CD4-positive, alpha-beta memory T cell (primary cell): ENCODE results near the gene CCN2. TPM values are rescaled to one million over a fixed set of nuclear protein-coding genes. Genes with fewer than 3 reads are reported as not detected.

Source experiments
- CTCF ChIA-PET: fragments of 350-600 bp; sonication (Branson Sonifier 250); formaldehyde crosslinking; loops from one replicate; lab custom pipeline; 2021; ENCODE audit warnings: inconsistent platforms; ENCODE audit not compliant: partially characterized antibody; lab: Charles Lee
- POLR2A ChIA-PET: fragments of 350-600 bp; sonication (Branson Sonifier 250); formaldehyde crosslinking; loops from one replicate; lab custom pipeline; 2021; ENCODE audit not compliant: partially characterized antibody; lab: Charles Lee
- DNase-seq, 5 donors: peaks; one replicate each; pipeline versions ENCODE4 v3.0.0 to v3.0.0-alpha.2; 2020 to 2022; ENCODE audit warnings: mixed read lengths in 1 of 5
- H3K27ac ChIP-seq: one replicate; pipeline ENCODE4 v1.7.0; 2013; ENCODE audit warnings: low read depth, low read length
- H3K27me3 ChIP-seq: 2 replicates; pipeline ENCODE4 v1.7.0; 2013; ENCODE audit warnings: mild to moderate bottlenecking, low read length, moderate library complexity; ENCODE audit not compliant: insufficient read depth
- H3K36me3 ChIP-seq: 2 replicates; pipeline ENCODE4 v1.7.0; 2013; ENCODE audit warnings: mild to moderate bottlenecking, low read length, moderate library complexity; ENCODE audit not compliant: insufficient read depth
- H3K4me1 ChIP-seq: 2 replicates; pipeline ENCODE4 v1.7.0; 2013; ENCODE audit warnings: mild to moderate bottlenecking, low read length, moderate library complexity; ENCODE audit not compliant: insufficient read depth
- H3K4me3 ChIP-seq, 2 donors: one replicate each; pipeline ENCODE4 v1.7.0; 2013; ENCODE audit warnings: low read length in 2 of 2, mild to moderate bottlenecking in 1 of 2
- H3K9me3 ChIP-seq, 2 donors: one replicate each; pipeline ENCODE4 v1.7.0; 2013; ENCODE audit warnings: low read length in 2 of 2, control low read depth in 1 of 2; ENCODE audit not compliant: control insufficient read depth in 1 of 2
- H3K27ac Mint-ChIP-seq, 7 donors: one replicate each; pipeline ENCODE4 v1.8.0; 2020 to 2021; ENCODE audit warnings: mixed read lengths in 7 of 7, mild to moderate bottlenecking in 6 of 7, inconsistent platforms in 3 of 7, moderate library complexity in 3 of 7
- H3K27me3 Mint-ChIP-seq, 2 donors: one replicate each; pipeline ENCODE4 v1.8.0; 2020 to 2021; ENCODE audit warnings: mixed read lengths in 2 of 2
- H3K36me3 Mint-ChIP-seq, 2 donors: one replicate each; pipeline ENCODE4 v1.8.0; 2020 to 2021; ENCODE audit warnings: mixed read lengths in 2 of 2, inconsistent platforms in 1 of 2, mild to moderate bottlenecking in 1 of 2
- H3K4me1 Mint-ChIP-seq, 4 donors: one replicate each; pipeline ENCODE4 v1.8.0; 2020 to 2021; ENCODE audit warnings: mixed read lengths in 4 of 4, mild to moderate bottlenecking in 1 of 4
- H3K4me3 Mint-ChIP-seq, 8 donors: one replicate each; pipeline ENCODE4 v1.8.0; 2020 to 2021; ENCODE audit warnings: mixed read lengths in 8 of 8, mild to moderate bottlenecking in 7 of 8, moderate library complexity in 6 of 8, inconsistent platforms in 3 of 8
- H3K9me3 Mint-ChIP-seq, 8 donors: one replicate each; pipeline ENCODE4 v1.8.0; 2020 to 2021; ENCODE audit warnings: mixed read lengths in 8 of 8, mild to moderate bottlenecking in 5 of 8, inconsistent platforms in 3 of 8, moderate library complexity in 1 of 8
- intact Hi-C: fragments of 100-400 bp; cut with micrococcal nuclease; formaldehyde crosslinking; loops from one replicate; pipeline ENCODE4 v1.15.1; 2023
- polyA plus RNA-seq, 2 donors: library from polyadenylated mRNA; unstranded; fragments of 300-500 nt; fragmentation: Illumina TruSeq; gene quantifications; one replicate each; pipeline ENCODE4 v1.2.3, GENCODE V29; 2021
- total RNA-seq, 2 experiments: library from RNA; stranded (reverse); gene quantifications; one replicate each; pipeline ENCODE4 v1.2.3, GENCODE V29; 2021

CCN2 gene
- total and polyA plus RNA-seq, 4 experiments from 2014 or later, result not detected

GRCh38 chr6:131954059-131954774 is 3.0 kb upstream of the CCN2 start:
- Histone ChIP-seq H3K4me3 (no peak overlapping the region), H3K27ac (no peak overlapping the region), H3K27me3 (peaks cover 8% of the 10 kb centered on the region), H3K4me1 (peaks cover 7% of the 10 kb centered on the region), H3K36me3 (no peaks in the 10 kb centered on the region), H3K9me3 (no peaks in the 10 kb centered on the region)
- H3K27me3 Mint-ChIP-seq, result peaks cover 29 to 36% of the 10 kb centered on the region in 2 donors
- CTCF ChIA-PET, result no interaction called here
- DNase-seq, result no peak
- intact Hi-C loops, result no loop called here
- POLR2A ChIA-PET, result no interaction called here
- H3K4me3 Mint-ChIP-seq, result no peak overlapping the region
- peaks cover 0 to 3% (median 0%) of the 10 kb centered on the region in 8 donors for H3K9me3 Mint-ChIP-seq
- H3K27ac Mint-ChIP-seq, result no peak overlapping the region
- H3K4me1 Mint-ChIP-seq, result peaks cover 7 to 16% (median 8%) of the 10 kb centered on the region in 4 donors
- H3K36me3 Mint-ChIP-seq, result no peaks in the 10 kb centered on the region

- peaks cover 7 to 18% (median 8%) of the 10 kb centered on the region in 4 donors for H3K4me1 Mint-ChIP-seq
- intact Hi-C loops, result no loop called here
These were observed 1.8 kb upstream of the CCN2 start for GRCh38 chr6:131952886-131953509.

GRCh38 chr6:131951576-131952230 is 531 bp upstream of the CCN2 start:
- H3K4me3 ChIP-seq, result no peak overlapping the region
- H3K27ac Mint-ChIP-seq, result no peak overlapping the region
- peaks cover 40 to 47% of the 10 kb centered on the region in 2 donors for H3K27me3 Mint-ChIP-seq
- no peaks in the 10 kb centered on the region for H3K36me3 ChIP-seq
- peaks cover 7% of the 10 kb centered on the region for H3K4me1 ChIP-seq
- peaks cover 7 to 18% (median 8%) of the 10 kb centered on the region in 4 donors for H3K4me1 Mint-ChIP-seq
- H3K9me3 Mint-ChIP-seq, result peaks cover 0 to 3% (median 0%) of the 10 kb centered on the region in 8 donors
- H3K27ac ChIP-seq, result no peak overlapping the region
- ChIA-PET CTCF (no interaction called here), POLR2A (no interaction called here)
- H3K27me3 ChIP-seq, result peaks cover 8% of the 10 kb centered on the region
- DNase-seq, result no peak
- intact Hi-C loops, result no loop called here
- H3K4me3 Mint-ChIP-seq, result peak overlapping the region; percentile 51 to 80 (median 70)
- no peaks in the 10 kb centered on the region for H3K36me3 Mint-ChIP-seq
- no peaks in the 10 kb centered on the region for H3K9me3 ChIP-seq

More at GRCh38 chr6:131952886-131953509, 1.8 kb upstream of the CCN2 start:
- ChIA-PET CTCF (no interaction called here), POLR2A (no interaction called here)
- Mint-ChIP-seq H3K27ac (no peak overlapping the region), H3K4me3 (no peak overlapping the region), H3K9me3 (peaks cover 0 to 3% (median 0%) of the 10 kb centered on the region in 8 donors), H3K27me3 (peaks cover 38 to 42% of the 10 kb centered on the region in 2 donors), H3K36me3 (no peaks in the 10 kb centered on the region)
- H3K36me3 ChIP-seq, result no peaks in the 10 kb centered on the region
- peaks cover 7% of the 10 kb centered on the region for H3K4me1 ChIP-seq
- H3K9me3 ChIP-seq, result no peaks in the 10 kb centered on the region
- no peak overlapping the region for H3K27ac ChIP-seq
- H3K4me3 ChIP-seq, result no peak overlapping the region
- no peak for DNase-seq
- peaks cover 8% of the 10 kb centered on the region for H3K27me3 ChIP-seq

GRCh38 chr6:131949909-131950766 is 1.0 kb downstream of the CCN2 start:
- Mint-ChIP-seq H3K4me1 (peaks cover 7 to 18% (median 8%) of the 10 kb centered on the region in 4 donors), H3K4me3 (peak overlapping the region; percentile 74 to 85 (median 78)), H3K27ac (peak overlapping the region in 1 of 7 donors; percentile 75), H3K9me3 (peaks cover 0 to 3% (median 0%) of the 10 kb centered on the region in 8 donors), H3K36me3 (no peaks in the 10 kb centered on the region), H3K27me3 (peaks cover 45 to 53% of the 10 kb centered on the region in 2 donors)
- H3K27me3 ChIP-seq, result peaks cover 8% of the 10 kb centered on the region
- ChIA-PET CTCF (no interaction called here), POLR2A (no interaction called here)
- H3K9me3 ChIP-seq, result no peaks in the 10 kb centered on the region
- H3K36me3 ChIP-seq, result no peaks in the 10 kb centered on the region
- DNase-seq, result no peak
- no peak overlapping the region for H3K27ac ChIP-seq
- peaks cover 7% of the 10 kb centered on the region for H3K4me1 ChIP-seq
- no peak overlapping the region for H3K4me3 ChIP-seq
- intact Hi-C loops, result no loop called here

- Mint-ChIP-seq H3K27me3 (peaks cover 45 to 53% of the 10 kb centered on the region in 2 donors), H3K4me3 (peak overlapping the region; percentile 15 to 83 (median 69)), H3K27ac (no peak overlapping the region), H3K36me3 (no peaks in the 10 kb centered on the region), H3K4me1 (peaks cover 7 to 18% (median 8%) of the 10 kb centered on the region in 4 donors), H3K9me3 (peaks cover 0 to 3% (median 0%) of the 10 kb centered on the region in 8 donors)
- DNase-seq, result no peak
- POLR2A ChIA-PET, result no interaction called here
- peaks cover 8% of the 10 kb centered on the region for H3K27me3 ChIP-seq
- peaks cover 7% of the 10 kb centered on the region for H3K4me1 ChIP-seq
- H3K9me3 ChIP-seq, result no peaks in the 10 kb centered on the region
- H3K36me3 ChIP-seq, result no peaks in the 10 kb centered on the region
- no peak overlapping the region for H3K27ac ChIP-seq
- CTCF ChIA-PET, result no interaction called here
- intact Hi-C loops, result no loop called here
- H3K4me3 ChIP-seq, result no peak overlapping the region
These were observed 1.6 kb downstream of the CCN2 start for GRCh38 chr6:131949620-131949908.

GRCh38 chr6:131948692-131949619 is 2.2 kb downstream of the CCN2 start:
- Mint-ChIP-seq H3K27ac (no peak overlapping the region), H3K4me1 (peaks cover 7 to 18% (median 8%) of the 10 kb centered on the region in 4 donors), H3K27me3 (peaks cover 45 to 52% of the 10 kb centered on the region in 2 donors), H3K9me3 (peaks cover 0 to 3% (median 0%) of the 10 kb centered on the region in 8 donors), H3K36me3 (no peaks in the 10 kb centered on the region), H3K4me3 (peak overlapping the region in 6 of 8 donors; percentile 15 to 81 (median 69))
- POLR2A ChIA-PET, result no interaction called here
- intact Hi-C loops, result no loop called here
- CTCF ChIA-PET, result no interaction called here
- DNase-seq, result no peak
- H3K36me3 ChIP-seq, result no peaks in the 10 kb centered on the region
- H3K4me3 ChIP-seq, result no peak overlapping the region
- H3K9me3 ChIP-seq, result no peaks in the 10 kb centered on the region
- peaks cover 7% of the 10 kb centered on the region for H3K4me1 ChIP-seq
- H3K27ac ChIP-seq, result no peak overlapping the region
- peaks cover 8% of the 10 kb centered on the region for H3K27me3 ChIP-seq
